A673 (cell line): ENCODE data around the gene ITGB3. TPM values are rescaled to one million over a fixed set of nuclear protein-coding genes. Genes with fewer than 3 reads are reported as not detected.

Experiments
- BruUV-seq: library from RNA; stranded (reverse); fragments of 400-500 nt; replicated peaks from 2 replicates; lab custom pipeline; 2021; lab: Mats Ljungman, UMichigan
- CTCF ChIA-PET: fragments of 300-600 bp; sonication (Branson Sonifier 250); formaldehyde crosslinking; loops from one replicate; lab custom pipeline; 2022; ENCODE audit warnings: antibody characterized with exemption; lab: Charles Lee
- POLR2A ChIA-PET: fragments of 300-600 bp; sonication (Branson Sonifier 250); formaldehyde crosslinking; loops from one replicate; lab custom pipeline; 2022; ENCODE audit warnings: antibody characterized with exemption; ENCODE audit not compliant: low non-redundant PET; lab: Charles Lee
- DNase-seq: peaks from one replicate; pipeline ENCODE4 v3.0.0-alpha.2; 2015; ENCODE audit warnings: low spot score
- H3K27ac ChIP-seq: fragments of 200-600 bp; sonication (generic); 2 replicates; pipeline ENCODE4 v1.5.1; 2016; ENCODE audit warnings: mixed run types, low read depth, mild to moderate bottlenecking, mixed read lengths, antibody characterized with exemption, low read length; ENCODE audit not compliant: poor library complexity, severe bottlenecking
- H3K27me3 ChIP-seq: fragments of 200-600 bp; sonication (generic); replicated peaks from 2 replicates; pipeline ENCODE4 v1.6.1; 2017; ENCODE audit warnings: mixed run types, low read depth, mild to moderate bottlenecking, mixed read lengths, antibody characterized with exemption, low read length; ENCODE audit not compliant: insufficient read depth, poor library complexity
- H3K36me3 ChIP-seq: fragments of 200-600 bp; sonication (generic); 2 replicates; pipeline ENCODE4 v1.6.1; 2016; ENCODE audit warnings: mixed run types, mild to moderate bottlenecking, mixed read lengths, antibody characterized with exemption, low read length; ENCODE audit not compliant: insufficient read depth, poor library complexity, severe bottlenecking
- H3K4me1 ChIP-seq: fragments of 200-600 bp; sonication (generic); 2 replicates; pipeline ENCODE4 v1.6.1; 2017; ENCODE audit warnings: mixed run types, mild to moderate bottlenecking, mixed read lengths, antibody characterized with exemption, low read length; ENCODE audit not compliant: insufficient read depth, poor library complexity, severe bottlenecking
- H3K4me3 ChIP-seq: fragments of 200-600 bp; sonication (generic); 2 replicates; pipeline ENCODE4 v1.5.1; 2016; ENCODE audit warnings: low read depth, mixed run types, mild to moderate bottlenecking, mixed read lengths, low read length; ENCODE audit not compliant: poor library complexity, severe bottlenecking
- H3K9me3 ChIP-seq: fragments of 200-600 bp; sonication (generic); 2 replicates; pipeline ENCODE4 v1.6.1; 2016; ENCODE audit warnings: mixed run types, low read depth, mild to moderate bottlenecking, mixed read lengths, antibody characterized with exemption, low read length; ENCODE audit not compliant: poor library complexity, severe bottlenecking
- EZH2 ChIP-seq: fragments of 200-600 bp; sonication (generic); IDR thresholded peaks from 2 replicates; pipeline ENCODE4 v1.6.1; 2017; ENCODE audit warnings: borderline replicate concordance, low read depth, mild to moderate bottlenecking, mixed read lengths, antibody characterized with exemption, low read length; ENCODE audit not compliant: poor library complexity, severe bottlenecking
- intact Hi-C: fragments of 100-400 bp; cut with micrococcal nuclease; formaldehyde crosslinking; loops from one replicate; pipeline ENCODE4 v1.10.0; 2022; ENCODE audit not compliant: unreplicated experiment
- total RNA-seq: library from RNA; stranded (reverse); gene quantifications from 2 replicates; pipeline ENCODE4 v1.2.3, GENCODE V29; 2021
- TF ChIP-seq, protein P1 (sequence below): fragments of 300-800, 200-600 bp; sonication (generic); conservative IDR thresholded peaks from 2 replicates; pipeline ENCODE4 v1.5.1; 2017; ENCODE audit warnings: low read depth, mild to moderate bottlenecking, antibody characterized with exemption, low read length, moderate library complexity, mixed read lengths

The ITGB3 gene
- total RNA-seq, 1 experiment from 2014 or later: not detected

DNA sequence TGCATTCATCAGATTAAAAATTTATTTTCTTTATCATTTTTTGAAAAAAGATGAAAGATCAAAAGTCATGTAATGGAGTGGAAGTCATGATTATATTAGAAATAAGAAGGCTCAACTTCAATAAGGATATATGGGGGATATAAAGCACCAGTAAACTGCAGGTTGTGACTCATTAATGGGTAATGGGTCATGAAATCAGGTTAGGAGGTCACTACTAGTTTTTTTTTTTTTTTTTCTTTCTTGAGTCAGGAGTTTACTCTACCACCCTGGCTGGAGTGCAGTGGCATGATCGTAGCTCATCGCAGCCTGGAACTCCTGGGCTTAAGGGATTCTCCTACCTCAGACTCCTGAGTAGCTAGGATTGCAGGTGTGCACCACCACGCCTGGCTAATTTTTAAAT lies 84.4 kb downstream of the ITGB3 start:
- Histone ChIP-seq H3K36me3 (no peaks in the 10 kb centered on the region), H3K27me3 (peaks cover under 1% of the 10 kb centered on the region), H3K27ac (no peak overlapping the region), H3K4me1 (no peaks in the 10 kb centered on the region), H3K4me3 (no peak overlapping the region), H3K9me3 (no peaks in the 10 kb centered on the region)
- no peak for DNase-seq
- CTCF ChIA-PET: no interaction called here
- no TSS peak for BruUV-seq
- intact Hi-C loops: no loop called here
- TF ChIP-seq EZH2: no peak
- TF ChIP-seq, protein P1, sequence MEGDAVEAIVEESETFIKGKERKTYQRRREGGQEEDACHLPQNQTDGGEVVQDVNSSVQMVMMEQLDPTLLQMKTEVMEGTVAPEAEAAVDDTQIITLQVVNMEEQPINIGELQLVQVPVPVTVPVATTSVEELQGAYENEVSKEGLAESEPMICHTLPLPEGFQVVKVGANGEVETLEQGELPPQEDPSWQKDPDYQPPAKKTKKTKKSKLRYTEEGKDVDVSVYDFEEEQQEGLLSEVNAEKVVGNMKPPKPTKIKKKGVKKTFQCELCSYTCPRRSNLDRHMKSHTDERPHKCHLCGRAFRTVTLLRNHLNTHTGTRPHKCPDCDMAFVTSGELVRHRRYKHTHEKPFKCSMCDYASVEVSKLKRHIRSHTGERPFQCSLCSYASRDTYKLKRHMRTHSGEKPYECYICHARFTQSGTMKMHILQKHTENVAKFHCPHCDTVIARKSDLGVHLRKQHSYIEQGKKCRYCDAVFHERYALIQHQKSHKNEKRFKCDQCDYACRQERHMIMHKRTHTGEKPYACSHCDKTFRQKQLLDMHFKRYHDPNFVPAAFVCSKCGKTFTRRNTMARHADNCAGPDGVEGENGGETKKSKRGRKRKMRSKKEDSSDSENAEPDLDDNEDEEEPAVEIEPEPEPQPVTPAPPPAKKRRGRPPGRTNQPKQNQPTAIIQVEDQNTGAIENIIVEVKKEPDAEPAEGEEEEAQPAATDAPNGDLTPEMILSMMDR: no peak
- POLR2A ChIA-PET: no interaction called here

DNA sequence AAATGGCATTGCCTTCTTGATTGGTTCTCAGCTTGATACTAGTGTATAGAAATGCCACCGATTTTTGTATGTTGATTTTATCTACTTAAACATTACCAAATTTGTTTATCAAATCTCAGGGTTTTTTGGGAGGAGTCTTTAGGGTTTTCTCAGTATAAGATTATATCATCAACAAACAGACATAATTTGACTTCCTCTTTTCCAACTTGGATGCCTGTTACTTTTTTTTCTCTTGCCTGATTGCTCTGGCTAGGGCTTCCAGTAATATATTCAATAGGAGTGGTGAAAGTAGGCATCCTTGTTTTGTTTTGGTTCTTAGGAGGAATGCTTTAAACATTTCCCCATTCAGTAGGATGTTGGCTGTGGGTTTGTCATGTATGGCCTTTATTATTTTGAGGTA lies 99.2 kb downstream of the ITGB3 start:
- no peaks in the 10 kb centered on the region for H3K27me3 ChIP-seq
- CTCF ChIA-PET: no interaction called here
- no peak overlapping the region for H3K4me3 ChIP-seq
- no peaks in the 10 kb centered on the region for H3K4me1 ChIP-seq
- intact Hi-C loops: no loop called here
- TF ChIP-seq EZH2: no peak
- TF ChIP-seq, protein P1: no peak
- H3K36me3 ChIP-seq: no peaks in the 10 kb centered on the region
- H3K27ac ChIP-seq: no peak overlapping the region
- DNase-seq: no peak
- POLR2A ChIA-PET: no interaction called here
- BruUV-seq: no TSS peak
- H3K9me3 ChIP-seq: no peaks in the 10 kb centered on the region

DNA sequence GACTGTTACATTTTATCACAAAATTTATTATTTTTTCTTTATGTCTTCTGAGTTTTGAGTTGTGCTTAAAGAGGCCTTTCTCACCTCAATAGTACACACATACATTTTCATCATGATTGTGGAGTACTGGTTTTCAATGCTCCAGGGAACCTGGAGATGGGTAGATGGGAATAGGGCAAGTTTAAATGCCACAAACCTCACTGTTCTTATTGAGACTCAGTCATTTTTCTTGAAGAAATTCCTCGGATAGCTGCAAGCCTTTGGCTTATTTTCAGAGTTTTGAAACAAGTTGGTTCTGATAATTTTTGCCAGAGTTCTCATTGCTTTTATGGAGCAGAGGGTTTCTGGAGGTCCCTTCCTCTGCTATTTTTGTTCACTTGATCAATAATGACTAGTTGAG lies 105.0 kb downstream of the ITGB3 start:
- no TSS peak for BruUV-seq
- CTCF ChIA-PET: no interaction called here

More for the DNA sequence above, 105.0 kb downstream of the ITGB3 start:
- TF ChIP-seq, protein P1: no peak
- TF ChIP-seq EZH2: no peak
- no peaks in the 10 kb centered on the region for H3K4me1 ChIP-seq
- POLR2A ChIA-PET: no interaction called here
- intact Hi-C loops: no loop called here
- H3K36me3 ChIP-seq: no peaks in the 10 kb centered on the region
- H3K4me3 ChIP-seq: no peak overlapping the region
- no peak for DNase-seq
- H3K9me3 ChIP-seq: no peaks in the 10 kb centered on the region
- H3K27ac ChIP-seq: no peak overlapping the region
- no peaks in the 10 kb centered on the region for H3K27me3 ChIP-seq

Other genes starting within 250 kb of the ITGB3 start
- gene CDC27, start 64.5 kb upstream of the ITGB3 start, total RNA-seq: 95.9 and 120 TPM in 2 replicates
- not detected in 2 replicates for gene MYL4, start 44.5 kb upstream of the ITGB3 start, total RNA-seq
- 0.66 TPM in 1 of 2 replicates, not detected in the other for gene EFCAB13, start 70.1 kb downstream of the ITGB3 start, total RNA-seq